GM19043 (cell line): Measurements from ENCODE around the gene STAG1.
"Not testable (repeated sequence)": the region's sequence is repeated elsewhere in the genome, so short reads cannot be mapped to it uniquely, and the experiment has no call there.

Source experiments
- ATAC-seq: cut with Tn5 transposase; IDR thresholded peaks from one replicate; pipeline ENCODE4 v1.9.1; 2021; ENCODE audit warnings: low read depth; ENCODE audit not compliant: unreplicated experiment

Gene STAG1

GRCh38 chr3:136437043-136437442 lies 315.1 kb downstream of the STAG1 start:
- ATAC-seq = no peak

GRCh38 chr3:136434429-136434828 lies 317.7 kb downstream of the STAG1 start:
- no peak for ATAC-seq

GRCh38 chr3:136432685-136433084 lies 319.5 kb downstream of the STAG1 start:
- no peak for ATAC-seq

GRCh38 chr3:136428167-136428566 lies 324.0 kb downstream of the STAG1 start:
- ATAC-seq = no peak

GRCh38 chr3:136427236-136427635 lies 324.9 kb downstream of the STAG1 start:
- ATAC-seq = no peak

GRCh38 chr3:136414476-136414875 lies 337.7 kb downstream of the STAG1 start:
- ATAC-seq = no peak

GRCh38 chr3:136412307-136412706 lies 339.9 kb downstream of the STAG1 start:
- ATAC-seq = no peak

- ATAC-seq = no peak
Measured at GRCh38 chr3:136409549-136409948, 342.6 kb downstream of the STAG1 start.

GRCh38 chr3:136404056-136404455 lies 348.1 kb downstream of the STAG1 start:
- no peak for ATAC-seq

GRCh38 chr3:136396916-136397315 lies 355.3 kb downstream of the STAG1 start:
- ATAC-seq = no peak

- ATAC-seq = no peak
Measured at GRCh38 chr3:136390574-136390973, 361.6 kb downstream of the STAG1 start.

GRCh38 chr3:136387031-136387430 lies 365.1 kb downstream of the STAG1 start:
- no peak for ATAC-seq

GRCh38 chr3:136385457-136385856 lies 366.7 kb downstream of the STAG1 start:
- ATAC-seq = peak; percentile 77

GRCh38 chr3:136381051-136381450 lies 371.1 kb downstream of the STAG1 start:
- no peak for ATAC-seq

- no peak for ATAC-seq
Measured at GRCh38 chr3:136380530-136380929, 371.6 kb downstream of the STAG1 start.

GRCh38 chr3:136378011-136378410 lies 374.2 kb downstream of the STAG1 start:
- no peak for ATAC-seq

- ATAC-seq = no peak
Measured at GRCh38 chr3:136377508-136377907, 374.7 kb downstream of the STAG1 start.

GRCh38 chr3:136375800-136376199 lies 376.4 kb downstream of the STAG1 start:
- ATAC-seq = not testable (repeated sequence)

GRCh38 chr3:136366289-136366688 lies 385.9 kb downstream of the STAG1 start:
- ATAC-seq = no peak

GRCh38 chr3:136353461-136353860 lies 398.7 kb downstream of the STAG1 start:
- peak; percentile 79 for ATAC-seq

GRCh38 chr3:136351905-136352304 lies 400.3 kb downstream of the STAG1 start:
- no peak for ATAC-seq

- ATAC-seq = no peak
Measured at GRCh38 chr3:136351351-136351750, 400.8 kb downstream of the STAG1 start.

GRCh38 chr3:136350557-136350956 lies 401.6 kb downstream of the STAG1 start:
- ATAC-seq = no peak
